ENCODE data around the gene ATN1. TPM values are rescaled to one million over a fixed set of nuclear protein-coding genes. Genes with fewer than 3 reads are reported as not detected.

Gene ATN1
- total and polyA plus RNA-seq, 7 donors, result 30.1 to 138 (median 53.8) TPM

- intact Hi-C loops (cut with DNase I), result loop anchor here (1.0 to 5.0 kb wide), 3 partner anchors 9 to 65 kb away; partner anchors contain the start of gene SPSB2
- H3K9me3 ChIP-seq, result no peaks in the 10 kb centered on the region
- peak; percentile 97 for DNase-seq
- peaks cover 5 to 70% (median 42%) of the 10 kb centered on the region in 4 donors for H3K36me3 ChIP-seq
- H3K4me3 ChIP-seq, result peak overlapping the region; percentile 50 to 61 (median 56)
- TF ChIP-seq POLR2A (IDR thresholded peaks at IDR 0.05), result peak; percentile 15 to 60
- TF ChIP-seq EP300 (IDR thresholded peaks at IDR 0.05), result peak in 1 of 4 donors; percentile 81
- peak; percentile 93 to 97 (median 96) for TF ChIP-seq POLR2AphosphoS5 (IDR thresholded peaks at IDR 0.05)
- peak; percentile 90 to 98 (median 94) for TF ChIP-seq CTCF (IDR thresholded peaks at IDR 0.05)
- 0 to 1% methylated on average over 80 of the region's 80 CpGs for WGBS, 2 donors
- H3K4me1 ChIP-seq, result peaks cover 0 to 71% (median 61%) of the 10 kb centered on the region in 4 donors
- no peaks in the 10 kb centered on the region for H3K27me3 ChIP-seq
- peak overlapping the region; percentile 89 to 99 (median 94) for H3K27ac ChIP-seq
Measured at GRCh38 chr12:6937481-6938352, 10.0 kb downstream of the ATN1 start.

- 85 to 87% methylated on average over 32 of the region's 32 CpGs for WGBS, 2 donors
- Histone ChIP-seq H3K36me3 (peaks cover 5 to 65% (median 37%) of the 10 kb centered on the region in 4 donors), H3K27me3 (no peaks in the 10 kb centered on the region), H3K9me3 (no peaks in the 10 kb centered on the region), H3K27ac (peak overlapping the region; percentile 89 to 99 (median 94)), H3K4me3 (peak overlapping the region in 3 of 4 donors; percentile 54 to 61 (median 58)), H3K4me1 (peaks cover 0 to 69% (median 59%) of the 10 kb centered on the region in 4 donors)
- peak in 1 of 4 experiments; percentile 5 for TF ChIP-seq CTCF (IDR thresholded peaks at IDR 0.05)
- no peak for TF ChIP-seq POLR2A (IDR thresholded peaks at IDR 0.05)
- TF ChIP-seq EP300 (IDR thresholded peaks at IDR 0.05), result no peak
- peak in 2 of 4 donors; percentile 64 to 70 for TF ChIP-seq POLR2AphosphoS5 (IDR thresholded peaks at IDR 0.05)
- no peak for DNase-seq
- intact Hi-C loops (cut with DNase I), result loop anchor here (1.0 to 5.0 kb wide), 2 partner anchors 14 to 66 kb away; partner anchors contain the start of gene SPSB2
Measured at GRCh38 chr12:6938353-6939190, 10.8 kb downstream of the ATN1 start.

GRCh38 chr12:6939191-6939540 lies 11.4 kb downstream of the ATN1 start:
- no peak for TF ChIP-seq EP300 (IDR thresholded peaks at IDR 0.05)
- TF ChIP-seq CTCF (IDR thresholded peaks at IDR 0.05), result no peak
- no peak for TF ChIP-seq POLR2A (IDR thresholded peaks at IDR 0.05)
- no peak for TF ChIP-seq POLR2AphosphoS5 (IDR thresholded peaks at IDR 0.05)
- 74 to 84% methylated on average over 2 of the region's 2 CpGs for WGBS, 2 donors
- Histone ChIP-seq H3K36me3 (peaks cover 5 to 59% (median 31%) of the 10 kb centered on the region in 4 donors), H3K27ac (peak overlapping the region; percentile 10 to 99 (median 92)), H3K9me3 (no peaks in the 10 kb centered on the region), H3K27me3 (no peaks in the 10 kb centered on the region), H3K4me1 (peaks cover 0 to 66% (median 53%) of the 10 kb centered on the region in 4 donors), H3K4me3 (no peak overlapping the region)
- intact Hi-C loops (cut with DNase I), result loop anchor here (5.0 kb wide), 1 partner anchor 67 kb away; the partner anchor contains the start of gene SPSB2
- DNase-seq, result no peak

GRCh38 chr12:6941267-6941666 lies 13.5 kb downstream of the ATN1 start:
- 91 to 94% methylated on average over 12 of the region's 12 CpGs for WGBS, 2 donors
- peaks cover 0 to 75% (median 64%) of the 10 kb centered on the region in 4 donors for H3K4me1 ChIP-seq
- no peak for DNase-seq
- intact Hi-C loops (cut with DNase I), result no loop called here
- H3K27me3 ChIP-seq, result no peaks in the 10 kb centered on the region
- no peak for TF ChIP-seq CTCF (IDR thresholded peaks at IDR 0.05)
- TF ChIP-seq POLR2A (IDR thresholded peaks at IDR 0.05), result no peak
- no peak for TF ChIP-seq EP300 (IDR thresholded peaks at IDR 0.05)
- peak in 3 of 4 donors; percentile 13 to 40 (median 35) for TF ChIP-seq POLR2AphosphoS5 (IDR thresholded peaks at IDR 0.05)
- H3K27ac ChIP-seq, result peak overlapping the region; percentile 37 to 99 (median 93)
- H3K9me3 ChIP-seq, result no peaks in the 10 kb centered on the region
- H3K4me3 ChIP-seq, result no peak overlapping the region
- H3K36me3 ChIP-seq, result peaks cover 5 to 47% (median 12%) of the 10 kb centered on the region in 4 donors

Measured in sigmoid colon (tissue), 7 donors.